ENCODE measurements around the gene TCP10L. TPM values are rescaled to one million over a fixed set of nuclear protein-coding genes. Genes with fewer than 3 reads are reported as not detected.

TCP10L gene
- total RNA-seq, 4 donors from 2014 or later: 0.19 to 5.6 TPM; not detected in 2

- H3K4me3 ChIP-seq: no peak overlapping the region
- intact Hi-C loops (cut with DNase I): no loop called here
- TF ChIP-seq CTCF (IDR thresholded peaks at IDR 0.05) (no peak), POLR2A (IDR thresholded peaks at IDR 0.05) (no peak)
- no peak for DNase-seq
- 68 to 82% methylated on average over 11 to 12 of the region's 13 CpGs for WGBS, 2 donors
- H3K36me3 ChIP-seq: no peaks in the 10 kb centered on the region
- no peaks in the 10 kb centered on the region for H3K9me3 ChIP-seq
- H3K27ac ChIP-seq: no peak overlapping the region
- no peaks in the 10 kb centered on the region for H3K4me1 ChIP-seq
- no peaks in the 10 kb centered on the region for H3K27me3 ChIP-seq
These were observed 1.8 kb upstream of the TCP10L start for GRCh38 chr21:32587120-32587519.

GRCh38 chr21:32585970-32586369 lies 647 bp upstream of the TCP10L start:
- H3K4me3 ChIP-seq: no peak overlapping the region
- no peaks in the 10 kb centered on the region for H3K36me3 ChIP-seq
- 80 to 83% methylated on average over 9 of the region's 9 CpGs for WGBS, 2 donors
- no peak overlapping the region for H3K27ac ChIP-seq
- TF ChIP-seq POLR2A (IDR thresholded peaks at IDR 0.05) (no peak), CTCF (IDR thresholded peaks at IDR 0.05) (no peak)
- H3K4me1 ChIP-seq: no peaks in the 10 kb centered on the region
- H3K27me3 ChIP-seq: no peaks in the 10 kb centered on the region
- no peaks in the 10 kb centered on the region for H3K9me3 ChIP-seq
- intact Hi-C loops (cut with DNase I): no loop called here
- no peak for DNase-seq

DNA sequence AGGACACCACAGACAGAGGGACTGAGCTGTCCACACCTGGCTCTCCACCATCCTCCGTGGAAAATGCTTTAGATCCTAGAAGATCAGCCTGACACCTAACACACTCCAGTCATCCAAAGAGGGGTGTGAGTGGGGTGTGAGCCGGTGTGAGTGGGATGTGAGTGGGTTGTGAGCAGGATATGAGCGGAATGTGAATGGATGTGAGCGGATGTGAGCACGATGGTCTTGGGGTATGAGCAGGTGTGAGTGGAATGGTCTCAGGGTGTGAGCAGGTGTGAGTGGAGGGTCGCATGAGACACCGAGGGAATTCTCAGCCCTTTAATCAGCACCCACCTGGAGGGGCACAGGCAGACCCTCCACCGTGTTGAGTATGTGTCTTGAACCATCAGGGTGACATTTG lies 851 bp downstream of the TCP10L start:
- H3K36me3 ChIP-seq: no peaks in the 10 kb centered on the region
- no peaks in the 10 kb centered on the region for H3K4me1 ChIP-seq
- intact Hi-C loops (cut with DNase I): no loop called here
- no peaks in the 10 kb centered on the region for H3K9me3 ChIP-seq
- H3K4me3 ChIP-seq: no peak overlapping the region
- TF ChIP-seq POLR2A (IDR thresholded peaks at IDR 0.05) (no peak), CTCF (IDR thresholded peaks at IDR 0.05) (no peak)
- H3K27me3 ChIP-seq: no peaks in the 10 kb centered on the region
- DNase-seq: no peak
- 80 to 89% methylated on average over 6 to 7 of the region's 8 CpGs for WGBS, 2 donors
- no peak overlapping the region for H3K27ac ChIP-seq

GRCh38 chr21:32581732-32582131 lies 3.6 kb downstream of the TCP10L start:
- DNase-seq: no peak
- H3K9me3 ChIP-seq: no peaks in the 10 kb centered on the region
- TF ChIP-seq POLR2A (IDR thresholded peaks at IDR 0.05) (no peak), CTCF (IDR thresholded peaks at IDR 0.05) (no peak)
- H3K27ac ChIP-seq: no peak overlapping the region
- no peaks in the 10 kb centered on the region for H3K27me3 ChIP-seq
- WGBS, 2 donors: 89 to 92% methylated on average over 11 to 13 of the region's 13 CpGs
- H3K4me3 ChIP-seq: no peak overlapping the region
- intact Hi-C loops (cut with DNase I): no loop called here
- no peaks in the 10 kb centered on the region for H3K36me3 ChIP-seq
- no peaks in the 10 kb centered on the region for H3K4me1 ChIP-seq

DNA sequence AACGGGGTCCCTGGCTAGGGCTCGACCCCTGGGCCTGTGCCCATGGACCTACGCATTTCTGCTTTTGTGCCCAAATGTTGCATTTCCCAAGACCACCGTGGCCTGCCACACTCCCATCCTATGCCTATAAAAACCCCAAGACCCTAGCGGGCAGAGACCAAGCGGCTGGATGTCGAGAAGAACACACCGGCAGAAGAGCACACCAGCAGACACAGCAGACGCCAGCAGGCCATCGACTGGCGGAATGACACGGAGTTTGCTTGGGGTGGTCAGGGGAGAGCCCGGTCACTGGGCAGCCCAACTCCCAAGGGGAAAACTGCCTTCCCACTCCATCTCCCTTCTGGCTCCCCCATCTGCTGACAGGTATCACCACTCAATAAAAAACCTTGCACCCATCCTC lies 4.4 kb downstream of the TCP10L start:
- Histone ChIP-seq H3K4me1 (no peaks in the 10 kb centered on the region), H3K9me3 (no peaks in the 10 kb centered on the region), H3K36me3 (no peaks in the 10 kb centered on the region), H3K27me3 (no peaks in the 10 kb centered on the region), H3K4me3 (no peak overlapping the region), H3K27ac (no peak overlapping the region)
- intact Hi-C loops (cut with DNase I): no loop called here
- 93 to 98% methylated on average over 10 to 12 of the region's 13 CpGs for WGBS, 2 donors
- TF ChIP-seq CTCF (IDR thresholded peaks at IDR 0.05) (no peak), POLR2A (IDR thresholded peaks at IDR 0.05) (no peak)
- no peak for DNase-seq

Measured in esophagus squamous epithelium (tissue), 5 donors.